ENCODE measurements around the gene KCNMA1. TPM values are rescaled to one million over a fixed set of nuclear protein-coding genes. Genes with fewer than 3 reads are reported as not detected.

Gene KCNMA1
- polyA plus RNA-seq, 1 donor from 2014 or later: 60.8 TPM

GRCh38 chr10:77024461-77024860 lies 613.1 kb downstream of the KCNMA1 start:
- no peaks in the 10 kb centered on the region for H3K9me2 ChIP-seq (ENCODE audit: insufficient read depth, low read length)
- no peak overlapping the region for H3K4me2 ChIP-seq (ENCODE audit: low read length)
- no peaks in the 10 kb centered on the region for H3K36me3 ChIP-seq (ENCODE audit: insufficient read depth, low read length)
- no peak overlapping the region for H3K4me3 ChIP-seq (ENCODE audit: low read length)
- H3K9me3 ChIP-seq (ENCODE audit: low read length): no peaks in the 10 kb centered on the region
- no peaks in the 10 kb centered on the region for H4K20me1 ChIP-seq (ENCODE audit: insufficient read depth)
- no peak overlapping the region for H3K9ac ChIP-seq (ENCODE audit: low read length)
- no peak overlapping the region for H2AFZ ChIP-seq (ENCODE audit: low read depth, low read length)
- H3F3A ChIP-seq (ENCODE audit: insufficient read depth, low read length, poor library complexity, severe bottlenecking): no peaks in the 10 kb centered on the region
- TF ChIP-seq POLR2AphosphoS5 (IDR thresholded peaks at IDR 0.05): no peak
- no peak for TF ChIP-seq REST (IDR thresholded peaks at IDR 0.05; ENCODE audit: borderline replicate concordance)
- no peak for TF ChIP-seq TAF1 (IDR thresholded peaks at IDR 0.05; ENCODE audit: low read depth)
- TF ChIP-seq EP300 (conservative IDR thresholded peaks at IDR 0.05; ENCODE audit: poor library complexity, severe bottlenecking): no peak
- no peak for TF ChIP-seq CTCF (IDR thresholded peaks at IDR 0.05; ENCODE audit: poor library complexity, severe bottlenecking)
- TF ChIP-seq EZH2 (IDR thresholded peaks at IDR 0.05; ENCODE audit: borderline replicate concordance, insufficient read depth, low read length, poor library complexity, severe bottlenecking): no peak
- TF ChIP-seq MXI1 (conservative IDR thresholded peaks at IDR 0.05; ENCODE audit: poor library complexity, severe bottlenecking): no peak
- TF ChIP-seq SMC3 (conservative IDR thresholded peaks at IDR 0.05; ENCODE audit: poor library complexity): no peak
- TF ChIP-seq RAD21 (conservative IDR thresholded peaks at IDR 0.05): no peak
- H3K79me2 ChIP-seq (replicated peaks; ENCODE audit: insufficient read depth, low read length): no peaks in the 10 kb centered on the region
- H3K27me3 ChIP-seq (ENCODE audit: insufficient read depth, low read depth, low read length): no peaks in the 10 kb centered on the region
- H3K27ac ChIP-seq (ENCODE audit: low read length): no peak overlapping the region

DNA sequence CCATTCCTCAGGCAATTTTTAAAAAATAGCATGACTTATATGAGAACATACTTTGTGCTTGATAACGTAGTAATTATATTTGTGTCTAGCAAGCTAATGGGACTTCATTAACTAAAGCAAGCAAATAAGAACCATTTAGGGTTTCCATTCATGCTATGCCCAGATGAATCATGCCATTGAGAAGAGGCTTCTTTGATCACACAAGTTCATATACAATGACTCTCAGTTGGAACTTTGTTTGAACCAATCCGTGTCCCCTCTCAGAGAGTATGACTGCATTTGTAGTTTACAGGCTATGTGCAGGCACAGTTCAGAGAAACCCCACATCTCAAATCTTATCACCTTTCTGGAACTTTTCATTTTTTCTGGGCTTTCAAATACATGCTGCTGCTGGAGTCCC lies 614.2 kb downstream of the KCNMA1 start:
- Histone ChIP-seq H3K9ac (ENCODE audit: low read length) (no peak overlapping the region), H3K9me2 (ENCODE audit: insufficient read depth, low read length) (no peaks in the 10 kb centered on the region), H3K27me3 (ENCODE audit: insufficient read depth, low read depth, low read length) (no peaks in the 10 kb centered on the region), H3K36me3 (ENCODE audit: insufficient read depth, low read length) (no peaks in the 10 kb centered on the region), H4K20me1 (ENCODE audit: insufficient read depth) (no peaks in the 10 kb centered on the region), H3K9me3 (ENCODE audit: low read length) (no peaks in the 10 kb centered on the region), H3F3A (ENCODE audit: insufficient read depth, low read length, poor library complexity, severe bottlenecking) (no peaks in the 10 kb centered on the region), H2AFZ (ENCODE audit: low read depth, low read length) (no peak overlapping the region), H3K27ac (ENCODE audit: low read length) (no peak overlapping the region), H3K4me3 (ENCODE audit: low read length) (no peak overlapping the region), H3K4me2 (ENCODE audit: low read length) (no peak overlapping the region), H3K79me2 (replicated peaks; ENCODE audit: insufficient read depth, low read length) (no peaks in the 10 kb centered on the region)
- no peak for TF ChIP-seq TAF1 (IDR thresholded peaks at IDR 0.05; ENCODE audit: low read depth)
- TF ChIP-seq SMC3 (conservative IDR thresholded peaks at IDR 0.05; ENCODE audit: poor library complexity): no peak
- no peak for TF ChIP-seq POLR2AphosphoS5 (IDR thresholded peaks at IDR 0.05)
- no peak for TF ChIP-seq MXI1 (conservative IDR thresholded peaks at IDR 0.05; ENCODE audit: poor library complexity, severe bottlenecking)
- no peak for TF ChIP-seq EZH2 (IDR thresholded peaks at IDR 0.05; ENCODE audit: borderline replicate concordance, insufficient read depth, low read length, poor library complexity, severe bottlenecking)
- no peak for TF ChIP-seq EP300 (conservative IDR thresholded peaks at IDR 0.05; ENCODE audit: poor library complexity, severe bottlenecking)
- no peak for TF ChIP-seq CTCF (IDR thresholded peaks at IDR 0.05; ENCODE audit: poor library complexity, severe bottlenecking)
- no peak for TF ChIP-seq RAD21 (conservative IDR thresholded peaks at IDR 0.05)
- TF ChIP-seq REST (IDR thresholded peaks at IDR 0.05; ENCODE audit: borderline replicate concordance): no peak

Data from neural cell (in vitro differentiated cells).